SK-N-SH treated with all-trans-retinoic acid at 6 μM for 48 hours (cell line): ENCODE data around the gene TMEM94.

Experiments used
- ATAC-seq: fragments of 200-7000 bp; cut with Tn5 transposase; 3 replicates; pipeline ENCODE4 v1.9.1; 2020; ENCODE audit warnings: mild to moderate bottlenecking, moderate library complexity
- ARNTL ChIP-seq: fragments of 450-650 bp; formaldehyde crosslinking; IDR thresholded peaks from 2 replicates; pipeline ENCODE4 v1.5.0; 2020; ENCODE audit warnings: low read depth, mild to moderate bottlenecking, moderate library complexity, borderline replicate concordance
- BACH2 ChIP-seq: fragments of 250-450 bp; sonication (Bioruptor Pico); IDR thresholded peaks from 2 replicates; pipeline ENCODE4 v1.9.0; 2021; ENCODE audit warnings: mild to moderate bottlenecking, borderline replicate concordance
- CSDC2 ChIP-seq: fragments of 250-450 bp; sonication (Bioruptor Pico); IDR thresholded peaks from 2 replicates; pipeline ENCODE4 v1.5.0; 2020; ENCODE audit warnings: mild to moderate bottlenecking, moderate library complexity
- ESRRG ChIP-seq: fragments of 250-450 bp; sonication (Bioruptor Pico); IDR thresholded peaks from 2 replicates; pipeline ENCODE4 v1.6.1; 2021; ENCODE audit warnings: mild to moderate bottlenecking
- GLIS3 ChIP-seq: fragments of 250-450 bp; sonication (Bioruptor Pico); IDR thresholded peaks from 2 replicates; pipeline ENCODE4 v1.5.0; 2020; ENCODE audit warnings: mild to moderate bottlenecking, moderate library complexity
- ISL1 ChIP-seq: fragments of 250-450 bp; sonication (Bioruptor Pico); IDR thresholded peaks from 2 replicates; pipeline ENCODE4 v2.1.2; 2022; ENCODE audit warnings: mild to moderate bottlenecking, moderate library complexity
- OSR1 ChIP-seq: fragments of 250-450 bp; sonication (Bioruptor Pico); IDR thresholded peaks from 2 replicates; pipeline ENCODE4 v1.8.0; 2022; ENCODE audit warnings: moderate library complexity, mild to moderate bottlenecking, inconsistent platforms
- PPARA ChIP-seq: fragments of 250-450 bp; sonication (Bioruptor Pico); IDR thresholded peaks from 2 replicates; pipeline ENCODE4 v1.5.0; 2020; ENCODE audit warnings: mild to moderate bottlenecking, borderline replicate concordance
- SNAI2 ChIP-seq: fragments of 250-450 bp; sonication (Bioruptor Pico); IDR thresholded peaks from 2 replicates; pipeline ENCODE4 v1.5.0; 2020; ENCODE audit warnings: mild to moderate bottlenecking, moderate library complexity
- TCF4 ChIP-seq: fragments of 250-450 bp; sonication (Bioruptor Pico); IDR thresholded peaks from 2 replicates; pipeline ENCODE4 v1.8.0; 2021; ENCODE audit warnings: mild to moderate bottlenecking, moderate library complexity, borderline replicate concordance
- TOX ChIP-seq: fragments of 250-450 bp; sonication (Bioruptor Pico); IDR thresholded peaks from 2 replicates; pipeline ENCODE4 v1.8.0; 2021; ENCODE audit warnings: mild to moderate bottlenecking, moderate library complexity, borderline replicate concordance
- TSHZ2 ChIP-seq: fragments of 250-450 bp; sonication (Bioruptor Pico); IDR thresholded peaks from 2 replicates; pipeline ENCODE4 v1.5.0; 2020; ENCODE audit warnings: mild to moderate bottlenecking, moderate library complexity
- ZC3H10 ChIP-seq: fragments of 250-450 bp; sonication (Bioruptor Pico); IDR thresholded peaks from 2 replicates; pipeline ENCODE4 v1.5.1; 2021; ENCODE audit warnings: mild to moderate bottlenecking, moderate library complexity
- ZFP3 ChIP-seq: fragments of 250-450 bp; sonication (Bioruptor Pico); IDR thresholded peaks from 2 replicates; pipeline ENCODE4 v1.5.0; 2020; ENCODE audit warnings: mild to moderate bottlenecking, moderate library complexity
- ZNF565 ChIP-seq: fragments of 450-650 bp; formaldehyde crosslinking; conservative IDR thresholded peaks from 2 replicates; pipeline ENCODE4 v1.5.0; 2020; ENCODE audit warnings: low read depth, mild to moderate bottlenecking, moderate library complexity
- ZNF70 ChIP-seq: fragments of 450-650 bp; formaldehyde crosslinking; IDR thresholded peaks from 2 replicates; pipeline ENCODE4 v1.5.0; 2020; ENCODE audit warnings: mild to moderate bottlenecking, moderate library complexity
- ZNF8 ChIP-seq: fragments of 450-650 bp; formaldehyde crosslinking; IDR thresholded peaks from 2 replicates; pipeline ENCODE4 v1.5.0; 2020; ENCODE audit warnings: mild to moderate bottlenecking, moderate library complexity
- TF ChIP-seq, protein P1 (sequence below): fragments of 250-450 bp; sonication (Bioruptor Pico); IDR thresholded peaks from 2 replicates; pipeline ENCODE4 v1.8.0; 2020; ENCODE audit warnings: mild to moderate bottlenecking, moderate library complexity, borderline replicate concordance
- TF ChIP-seq, protein P2 (sequence below): fragments of 250-450 bp; sonication (Bioruptor Pico); IDR thresholded peaks from 2 replicates; pipeline ENCODE4 v1.5.1; 2020; ENCODE audit warnings: low read depth, mild to moderate bottlenecking, moderate library complexity

TMEM94 gene

GRCh38 chr17:75515496-75516254 is 59.2 kb downstream of the TMEM94 start, which contains the start of gene CASKIN2 (continued):
- TF ChIP-seq, protein P1, sequence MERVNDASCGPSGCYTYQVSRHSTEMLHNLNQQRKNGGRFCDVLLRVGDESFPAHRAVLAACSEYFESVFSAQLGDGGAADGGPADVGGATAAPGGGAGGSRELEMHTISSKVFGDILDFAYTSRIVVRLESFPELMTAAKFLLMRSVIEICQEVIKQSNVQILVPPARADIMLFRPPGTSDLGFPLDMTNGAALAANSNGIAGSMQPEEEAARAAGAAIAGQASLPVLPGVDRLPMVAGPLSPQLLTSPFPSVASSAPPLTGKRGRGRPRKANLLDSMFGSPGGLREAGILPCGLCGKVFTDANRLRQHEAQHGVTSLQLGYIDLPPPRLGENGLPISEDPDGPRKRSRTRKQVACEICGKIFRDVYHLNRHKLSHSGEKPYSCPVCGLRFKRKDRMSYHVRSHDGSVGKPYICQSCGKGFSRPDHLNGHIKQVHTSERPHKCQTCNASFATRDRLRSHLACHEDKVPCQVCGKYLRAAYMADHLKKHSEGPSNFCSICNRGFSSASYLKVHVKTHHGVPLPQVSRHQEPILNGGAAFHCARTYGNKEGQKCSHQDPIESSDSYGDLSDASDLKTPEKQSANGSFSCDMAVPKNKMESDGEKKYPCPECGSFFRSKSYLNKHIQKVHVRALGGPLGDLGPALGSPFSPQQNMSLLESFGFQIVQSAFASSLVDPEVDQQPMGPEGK, result no peak
- TF ChIP-seq GLIS3 (CRISPR knock-in tag), result no peak

DNA sequence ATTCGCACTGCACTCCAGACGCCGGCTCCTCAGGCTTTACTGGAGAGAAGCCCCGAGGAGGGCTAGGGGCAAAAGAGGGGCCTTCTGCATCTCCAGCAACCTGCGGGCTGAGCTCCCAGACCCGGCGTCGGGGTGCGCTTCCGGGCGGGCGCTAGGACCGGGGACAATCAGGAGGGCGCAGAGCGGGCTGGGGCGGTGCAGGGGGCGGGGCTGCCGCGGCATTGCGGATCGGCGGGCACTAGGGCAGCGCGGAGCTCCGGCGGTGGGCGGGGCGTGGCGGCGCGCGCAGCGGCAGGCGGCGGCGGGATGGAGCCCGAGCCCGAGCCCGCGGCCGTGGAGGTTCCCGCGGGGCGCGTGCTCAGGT is 59.8 kb downstream of the TMEM94 start, which contains the start of gene TSEN54:
TSS of gene TSEN54 (plus strand) at position 274 of the 364 bp plus-strand sequence. CDS start at position 307, 33 bp downstream.
- TF ChIP-seq TOX (no peak), OSR1 (CRISPR knock-in tag) (no peak), ESRRG (no peak), ISL1 (no peak)
- TF ChIP-seq, protein P1, result no peak
- peak; percentile 89 for ATAC-seq

GRCh38 chr17:75516619-75517296 is 60.3 kb downstream of the TMEM94 start:
- no peak for ATAC-seq
- TF ChIP-seq BACH2 (CRISPR knock-in tag), result no peak
- no peak for TF ChIP-seq ZFP3 (CRISPR knock-in tag)
- TF ChIP-seq TSHZ2 (CRISPR knock-in tag), result no peak
- TF ChIP-seq GLIS3 (CRISPR knock-in tag), result no peak
- TF ChIP-seq, protein P2, sequence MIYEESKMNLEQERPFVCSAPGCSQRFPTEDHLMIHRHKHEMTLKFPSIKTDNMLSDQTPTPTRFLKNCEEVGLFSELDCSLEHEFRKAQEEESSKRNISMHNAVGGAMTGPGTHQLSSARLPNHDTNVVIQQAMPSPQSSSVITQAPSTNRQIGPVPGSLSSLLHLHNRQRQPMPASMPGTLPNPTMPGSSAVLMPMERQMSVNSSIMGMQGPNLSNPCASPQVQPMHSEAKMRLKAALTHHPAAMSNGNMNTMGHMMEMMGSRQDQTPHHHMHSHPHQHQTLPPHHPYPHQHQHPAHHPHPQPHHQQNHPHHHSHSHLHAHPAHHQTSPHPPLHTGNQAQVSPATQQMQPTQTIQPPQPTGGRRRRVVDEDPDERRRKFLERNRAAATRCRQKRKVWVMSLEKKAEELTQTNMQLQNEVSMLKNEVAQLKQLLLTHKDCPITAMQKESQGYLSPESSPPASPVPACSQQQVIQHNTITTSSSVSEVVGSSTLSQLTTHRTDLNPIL (CRISPR knock-in tag), result no peak
- no peak for TF ChIP-seq ZNF565
- TF ChIP-seq SNAI2 (CRISPR knock-in tag), result no peak
- TF ChIP-seq ESRRG, result no peak
- no peak for TF ChIP-seq ZNF70 (CRISPR knock-in tag)
- no peak for TF ChIP-seq ZNF8 (CRISPR knock-in tag)
- TF ChIP-seq, all 23 proteins: peak for 0

- no peak for ATAC-seq
- TF ChIP-seq ZNF8 (CRISPR knock-in tag) (no peak), TSHZ2 (CRISPR knock-in tag) (no peak), GLIS3 (CRISPR knock-in tag) (no peak), SNAI2 (CRISPR knock-in tag) (no peak), TOX (no peak), ZC3H10 (CRISPR knock-in tag) (no peak), TCF4 (no peak), ZNF70 (CRISPR knock-in tag) (no peak), ISL1 (no peak), CSDC2 (CRISPR knock-in tag) (no peak), OSR1 (CRISPR knock-in tag) (no peak), PPARA (CRISPR knock-in tag) (no peak), ARNTL (CRISPR knock-in tag) (no peak), ESRRG (no peak)
- TF ChIP-seq, protein P2 (CRISPR knock-in tag), result no peak
- TF ChIP-seq, all 23 proteins: peak for 0
Observed at GRCh38 chr17:75517297-75517865, 60.9 kb downstream of the TMEM94 start.
